GM19193 (cell line): Measurements from ENCODE around the gene MAML2.

ENCODE experiments used
- POLR2A ChIP-seq: IDR thresholded peaks from 4 replicates; pipeline ENCODE4 v1.6.1; 2011; ENCODE audit not compliant: insufficient read depth, insufficient read length; ENCODE audit errors: extremely low read depth

MAML2 gene

GRCh38 chr11:96134602-96135001 lies 208.4 kb downstream of the MAML2 start:
- TF ChIP-seq POLR2A = no peak

GRCh38 chr11:96132437-96132836 lies 210.6 kb downstream of the MAML2 start:
- TF ChIP-seq POLR2A = no peak

DNA sequence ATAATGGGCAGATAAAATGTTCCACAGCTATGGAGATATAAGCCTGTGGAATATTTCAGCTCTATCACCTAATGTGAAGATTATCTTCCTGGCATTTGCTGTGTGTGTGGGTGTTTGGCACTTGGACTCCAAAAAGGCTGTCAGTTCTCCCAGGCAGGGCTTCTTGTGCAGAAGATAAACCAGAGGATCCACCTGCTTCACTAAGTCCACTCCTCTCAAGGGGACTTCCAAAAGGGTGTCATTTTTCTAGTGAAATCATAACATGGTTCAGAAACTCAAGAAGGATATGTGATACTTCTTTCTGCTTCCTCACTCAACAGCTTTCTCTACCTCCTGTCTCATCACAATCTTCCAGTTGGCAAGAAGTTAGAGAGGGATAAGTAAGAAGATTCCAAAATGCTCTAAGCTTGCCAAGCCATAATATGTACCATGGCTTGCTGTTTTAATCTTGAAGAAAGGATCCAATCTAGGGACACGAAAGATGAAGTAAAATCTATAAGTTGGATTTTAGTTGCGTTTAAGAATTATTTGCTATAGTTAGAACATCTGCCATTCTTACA lies 212.9 kb downstream of the MAML2 start:
- no peak for TF ChIP-seq POLR2A

- no peak for TF ChIP-seq POLR2A
Measured at GRCh38 chr11:96127596-96127959, 215.4 kb downstream of the MAML2 start.

DNA sequence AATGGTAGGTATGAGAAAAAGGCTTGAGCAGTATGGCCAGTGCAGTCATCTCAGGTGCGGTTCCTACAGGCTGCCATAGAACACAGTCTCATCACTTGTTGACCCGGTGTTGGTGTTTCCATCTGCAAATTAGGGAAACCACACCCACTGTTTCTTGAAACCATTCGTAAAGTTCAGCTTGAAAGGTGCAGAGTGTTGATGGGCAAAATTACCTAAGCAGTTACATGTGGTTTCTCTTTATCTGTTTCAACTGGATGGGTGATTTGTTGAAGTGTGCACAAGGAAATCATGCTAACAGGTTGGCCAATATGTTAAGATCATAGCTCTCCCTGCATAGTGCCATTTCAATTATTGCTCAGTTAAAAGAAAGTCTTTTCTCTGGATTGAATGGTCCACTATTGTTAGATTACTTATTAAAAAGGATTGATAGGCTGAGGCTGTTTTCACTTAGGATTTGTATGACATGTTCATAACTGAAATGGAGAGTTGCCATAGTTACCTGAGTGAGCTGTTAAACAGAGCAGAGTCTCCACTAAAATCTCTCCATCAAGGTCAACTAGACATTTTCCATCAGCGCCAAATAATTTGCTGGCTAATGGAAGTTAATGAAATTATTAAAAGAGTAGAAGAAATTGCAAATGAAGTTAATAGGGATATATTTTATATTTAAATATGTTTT lies 215.9 kb downstream of the MAML2 start:
- TF ChIP-seq POLR2A = no peak

- no peak for TF ChIP-seq POLR2A
Measured at GRCh38 chr11:96125400-96125799, 217.6 kb downstream of the MAML2 start.

DNA sequence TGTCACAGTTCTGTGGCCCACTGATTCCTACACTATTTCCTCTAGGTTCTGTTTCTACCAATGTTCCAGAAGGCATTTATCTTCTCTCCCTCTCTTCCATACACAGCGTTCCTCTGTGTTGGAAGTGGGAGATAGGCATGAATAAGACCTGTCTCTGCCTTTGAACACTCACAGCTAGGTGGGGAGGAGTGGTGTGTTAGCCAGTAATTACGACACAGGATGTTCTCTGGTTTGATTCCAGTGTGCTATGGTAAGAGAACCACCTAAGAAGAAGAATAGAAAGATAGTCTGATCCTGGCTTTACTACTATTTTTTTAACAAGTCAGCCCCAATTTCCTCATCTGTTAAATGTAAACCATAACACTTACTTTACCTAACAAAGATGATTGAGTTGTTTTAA lies 218.8 kb downstream of the MAML2 start:
- TF ChIP-seq POLR2A = no peak

- TF ChIP-seq POLR2A = no peak
Measured at GRCh38 chr11:96123301-96123700, 219.7 kb downstream of the MAML2 start.

GRCh38 chr11:96122601-96123074 lies 220.4 kb downstream of the MAML2 start:
- no peak for TF ChIP-seq POLR2A

DNA sequence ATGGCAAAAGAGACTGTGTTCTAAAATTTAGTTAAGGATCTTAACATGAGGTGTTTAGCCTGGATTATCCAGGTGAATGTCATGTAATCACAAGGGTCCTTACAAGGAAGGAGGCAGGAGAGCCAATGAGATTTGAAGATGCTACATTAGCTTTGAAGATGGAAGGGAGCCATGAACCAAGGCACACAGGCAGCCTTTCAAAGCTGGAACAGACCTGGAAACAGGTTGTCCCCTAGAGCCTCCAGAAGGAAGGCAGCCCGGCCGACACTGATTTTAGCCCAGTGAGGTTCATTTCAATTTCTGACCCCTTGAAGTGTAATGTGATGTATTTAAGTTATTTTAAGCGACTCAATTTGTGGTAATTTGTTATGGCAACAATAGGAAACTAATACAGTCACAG lies 223.8 kb downstream of the MAML2 start:
- TF ChIP-seq POLR2A = no peak

- no peak for TF ChIP-seq POLR2A
Measured at GRCh38 chr11:96116376-96116775, 226.6 kb downstream of the MAML2 start.

GRCh38 chr11:96114178-96115064 lies 228.6 kb downstream of the MAML2 start:
- TF ChIP-seq POLR2A = no peak

DNA sequence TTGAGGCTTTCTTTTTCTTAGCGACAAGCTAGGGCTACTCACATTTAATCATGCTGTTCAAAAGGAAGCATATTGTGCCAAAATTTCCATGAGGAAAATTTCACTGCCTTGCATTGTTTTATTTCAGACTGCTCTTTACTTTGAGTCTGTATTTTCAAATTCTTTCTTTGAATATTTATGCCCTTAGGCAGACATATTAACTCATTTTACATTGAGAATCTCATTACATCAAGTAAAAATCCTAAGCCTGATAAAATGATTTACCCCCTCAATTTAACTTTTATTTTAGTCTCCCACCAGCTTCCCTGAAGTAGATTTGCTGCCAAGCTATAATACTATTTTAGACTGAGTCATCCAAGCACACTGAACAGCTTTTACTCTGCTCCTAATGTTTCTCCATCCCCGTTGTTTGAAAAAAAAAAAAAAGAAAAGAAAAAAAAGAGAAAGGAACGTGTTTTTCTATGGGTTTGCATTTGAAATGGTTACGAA lies 229.8 kb downstream of the MAML2 start:
- no peak for TF ChIP-seq POLR2A

GRCh38 chr11:96112192-96113128 lies 230.5 kb downstream of the MAML2 start:
- no peak for TF ChIP-seq POLR2A
